Aorta (tissue), 5 donors: ENCODE results near the gene BTBD9. TPM values are rescaled to one million over a fixed set of nuclear protein-coding genes. Genes with fewer than 3 reads are reported as not detected.

Experiments used
- ATAC-seq: fragments of 200-7000 bp; cut with Tn5 transposase; one replicate; pipeline ENCODE4 v1.9.1; 2022; ENCODE audit warnings: moderate library complexity; ENCODE audit not compliant: low FRiP score
- DNase-seq, 2 donors: peaks; one replicate each; pipeline ENCODE4 v3.0.0-alpha.2; 2020
- H3K27ac ChIP-seq, 2 donors: one replicate each; pipeline ENCODE4 v1.5.1; 2013; ENCODE audit warnings: low read length in 2 of 2, mild to moderate bottlenecking in 2 of 2, moderate library complexity in 2 of 2, control low read depth in 1 of 2, inconsistent platforms in 1 of 2, low read depth in 1 of 2
- H3K27me3 ChIP-seq, 2 donors: one replicate each; pipeline ENCODE4 v1.6.1; 2013; ENCODE audit warnings: control low read depth in 1 of 2, low read length in 1 of 2, mild to moderate bottlenecking in 1 of 2, moderate library complexity in 1 of 2; ENCODE audit not compliant: insufficient read depth in 2 of 2, control insufficient read depth in 1 of 2
- H3K36me3 ChIP-seq, 2 donors: one replicate each; pipeline ENCODE4 v1.6.1; 2013; ENCODE audit warnings: control low read depth in 1 of 2, low read length in 1 of 2, mild to moderate bottlenecking in 1 of 2; ENCODE audit not compliant: insufficient read depth in 2 of 2, control insufficient read depth in 1 of 2
- H3K4me1 ChIP-seq, 2 donors: one replicate each; pipeline ENCODE4 v1.6.1; 2013; ENCODE audit warnings: low read length in 2 of 2, control low read depth in 1 of 2, mild to moderate bottlenecking in 1 of 2, moderate library complexity in 1 of 2; ENCODE audit not compliant: insufficient read depth in 2 of 2, control insufficient read depth in 1 of 2
- H3K4me3 ChIP-seq, 2 donors: one replicate each; pipeline ENCODE4 v1.5.1; 2013; ENCODE audit warnings: low read length in 2 of 2, control low read depth in 1 of 2, mild to moderate bottlenecking in 1 of 2
- H3K9me3 ChIP-seq: one replicate; pipeline ENCODE4 v1.6.1; 2013; ENCODE audit warnings: mild to moderate bottlenecking, low read length; ENCODE audit not compliant: control insufficient read depth
- WGBS, 2 donors: extraction: QIAGEN DNeasy Blood & Tissue Kit; methylation state at CpG; one replicate each; pipeline ENCODE4 v1.1.7; 2013; 5-methylcytosine and 5-hydroxymethylcytosine counted together
- intact Hi-C, 2 donors: fragments of 100-400 bp; cut with DNase I; formaldehyde crosslinking; loops; one replicate each; pipeline versions ENCODE4 v1.14.2 to v1.15.0; 2022
- polyA plus RNA-seq, 2 donors: library from polyadenylated mRNA; stranded (reverse); fragments of 200-250 nt; gene quantifications; one replicate each; pipeline ENCODE4 v1.2.3, GENCODE V29; 2013
- total RNA-seq, 2 donors: library from RNA; stranded (reverse); fragmentation: NEBNext Ultra II Directional; extraction: Animal tissue kit (Norgen Biotek cat#: 25700); gene quantifications; one replicate each; pipeline ENCODE4 v1.2.1, GENCODE V29; 2021
- donor health status: healthy with polysubstance abuse.
- donor health status: Bipolar disorder and iron deficiency.
- donor health status: DM: no; HTN: no; CAD: no.
- donor health status: DM: no; HTN: no; CAD: no.
- donor health status: DM: yes; HTN: yes; CAD: no.

Gene BTBD9
- total and polyA plus RNA-seq, 4 donors = 1.5 to 23.6 (median 12.4) TPM

DNA sequence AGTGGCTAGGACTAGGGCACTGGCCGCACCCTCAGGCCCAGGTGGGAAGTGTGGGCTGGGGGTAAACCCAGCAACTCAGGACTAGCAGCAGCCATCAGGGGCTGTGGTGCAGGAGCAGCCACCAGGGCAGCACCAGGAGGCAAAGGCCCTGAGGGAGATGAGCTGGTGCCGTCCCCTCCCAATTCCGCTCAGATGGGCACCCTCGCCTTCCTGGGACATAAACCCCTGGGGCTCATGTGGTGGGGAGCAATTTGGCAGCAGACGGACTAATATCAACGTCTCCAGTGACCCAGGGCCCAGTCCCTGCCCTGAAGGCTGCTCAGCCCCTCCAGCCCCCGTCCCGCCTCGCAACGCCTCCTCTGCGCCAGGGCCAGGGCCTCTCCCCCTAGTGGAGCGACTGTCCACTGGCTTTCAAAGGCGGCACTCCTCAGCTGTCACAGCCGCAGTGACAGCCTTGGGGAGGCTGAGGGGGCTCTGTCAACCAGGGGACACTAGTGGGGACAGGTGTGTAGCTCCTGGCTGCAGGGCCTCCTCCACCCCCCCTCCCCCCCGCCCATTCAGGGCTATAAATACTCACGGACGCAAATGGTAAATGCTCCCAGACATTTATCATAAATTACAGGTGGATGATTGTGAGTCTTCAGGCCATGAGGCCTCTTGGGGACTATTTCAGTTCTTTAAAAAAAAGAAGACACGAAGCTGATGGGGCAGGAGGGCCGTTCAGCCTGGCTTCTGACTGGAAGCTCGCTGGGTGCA is 470.3 kb downstream of the BTBD9 start:
- Histone ChIP-seq H3K27ac (no peak overlapping the region), H3K4me3 (no peak overlapping the region), H3K36me3 (no peaks in the 10 kb centered on the region), H3K27me3 (no peaks in the 10 kb centered on the region), H3K9me3 (no peaks in the 10 kb centered on the region), H3K4me1 (no peaks in the 10 kb centered on the region)
- 82 to 87% methylated on average over 20 of the region's 20 CpGs for WGBS, 2 donors
- DNase-seq = peak in 1 of 2 donors; percentile 66
- intact Hi-C loops = no loop called here
- no peak for ATAC-seq

DNA sequence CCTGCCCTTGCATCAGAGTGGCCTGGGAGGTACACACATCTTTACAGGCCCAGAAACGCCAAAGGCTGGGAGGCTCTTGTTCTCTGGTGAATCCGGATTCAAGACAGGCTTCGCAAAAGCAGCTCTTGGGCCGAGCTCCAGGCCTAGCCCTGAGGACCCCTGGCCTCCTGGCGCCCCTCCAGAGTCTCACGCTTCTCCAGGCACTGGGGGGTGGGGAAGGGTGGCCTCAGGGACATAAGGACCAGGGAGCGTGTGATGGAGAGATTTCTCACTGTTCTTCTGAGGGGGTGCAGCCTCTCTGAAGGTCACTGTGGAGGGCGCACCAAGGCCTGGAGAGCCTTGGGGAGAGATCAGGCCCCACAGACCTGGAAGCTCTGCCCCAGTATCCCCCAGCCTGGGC is 471.0 kb downstream of the BTBD9 start:
- ATAC-seq (no peak), DNase-seq (no peak)
- H3K4me3 ChIP-seq = no peak overlapping the region
- H3K9me3 ChIP-seq = no peaks in the 10 kb centered on the region
- no peak overlapping the region for H3K27ac ChIP-seq
- no peaks in the 10 kb centered on the region for H3K36me3 ChIP-seq
- intact Hi-C loops = no loop called here
- H3K4me1 ChIP-seq = no peaks in the 10 kb centered on the region
- 83 to 85% methylated on average over 8 of the region's 8 CpGs for WGBS, 2 donors
- no peaks in the 10 kb centered on the region for H3K27me3 ChIP-seq

DNA sequence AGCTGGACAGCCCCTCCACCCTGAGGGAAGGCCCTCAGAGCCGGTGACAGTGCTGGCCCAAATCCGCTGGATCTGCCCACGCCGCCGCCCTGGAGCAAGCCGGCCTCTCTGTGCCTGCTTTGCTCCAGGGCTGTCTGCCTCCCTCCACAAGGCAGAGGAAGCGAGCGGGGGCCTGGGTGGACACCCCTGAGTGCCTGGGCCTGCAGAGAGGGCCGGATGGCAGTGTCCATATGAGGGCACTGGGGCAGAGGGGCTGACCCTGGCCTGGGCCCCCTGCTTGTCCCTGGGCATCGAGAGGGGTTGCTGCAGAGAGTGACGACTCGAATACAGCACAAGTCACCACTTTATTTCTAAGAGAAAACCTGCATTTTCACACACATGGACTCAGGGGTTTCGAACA is 471.6 kb downstream of the BTBD9 start:
- intact Hi-C loops = no loop called here
- no peak overlapping the region for H3K27ac ChIP-seq
- H3K36me3 ChIP-seq = no peaks in the 10 kb centered on the region
- WGBS, 2 donors = 94 to 95% methylated on average over 9 to 13 of the region's 13 CpGs
- H3K4me1 ChIP-seq = no peaks in the 10 kb centered on the region
- no peak for ATAC-seq
- H3K9me3 ChIP-seq = no peaks in the 10 kb centered on the region
- H3K4me3 ChIP-seq = no peak overlapping the region
- DNase-seq = peak in 1 of 2 donors; percentile 69
- no peaks in the 10 kb centered on the region for H3K27me3 ChIP-seq

DNA sequence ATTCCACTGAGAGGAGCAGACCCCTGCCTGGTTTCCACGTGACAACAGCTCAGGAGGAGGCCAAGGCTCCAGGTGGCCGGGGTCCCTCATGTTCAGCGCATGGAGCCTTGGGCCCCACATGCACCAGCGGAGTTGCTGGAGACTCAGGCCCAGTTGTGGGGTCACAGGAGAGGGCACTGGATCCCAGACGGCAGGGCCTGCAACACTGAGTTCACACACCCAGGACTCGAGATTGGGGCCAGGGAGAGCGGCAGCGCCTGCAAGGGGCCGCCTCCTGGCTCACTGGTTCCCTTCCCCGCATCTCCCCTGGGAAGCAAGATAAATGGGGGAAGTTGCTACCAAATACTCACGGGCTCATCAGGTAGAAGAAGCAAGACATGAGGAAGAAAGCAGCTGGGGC is 472.1 kb downstream of the BTBD9 start:
- no peaks in the 10 kb centered on the region for H3K9me3 ChIP-seq
- intact Hi-C loops = no loop called here
- ATAC-seq (no peak), DNase-seq (peak in 1 of 2 donors; percentile 34)
- H3K27me3 ChIP-seq = no peaks in the 10 kb centered on the region
- 86 to 87% methylated on average over 11 of the region's 11 CpGs for WGBS, 2 donors
- no peaks in the 10 kb centered on the region for H3K4me1 ChIP-seq
- H3K36me3 ChIP-seq = no peaks in the 10 kb centered on the region
- no peak overlapping the region for H3K27ac ChIP-seq
- H3K4me3 ChIP-seq = no peak overlapping the region

DNA sequence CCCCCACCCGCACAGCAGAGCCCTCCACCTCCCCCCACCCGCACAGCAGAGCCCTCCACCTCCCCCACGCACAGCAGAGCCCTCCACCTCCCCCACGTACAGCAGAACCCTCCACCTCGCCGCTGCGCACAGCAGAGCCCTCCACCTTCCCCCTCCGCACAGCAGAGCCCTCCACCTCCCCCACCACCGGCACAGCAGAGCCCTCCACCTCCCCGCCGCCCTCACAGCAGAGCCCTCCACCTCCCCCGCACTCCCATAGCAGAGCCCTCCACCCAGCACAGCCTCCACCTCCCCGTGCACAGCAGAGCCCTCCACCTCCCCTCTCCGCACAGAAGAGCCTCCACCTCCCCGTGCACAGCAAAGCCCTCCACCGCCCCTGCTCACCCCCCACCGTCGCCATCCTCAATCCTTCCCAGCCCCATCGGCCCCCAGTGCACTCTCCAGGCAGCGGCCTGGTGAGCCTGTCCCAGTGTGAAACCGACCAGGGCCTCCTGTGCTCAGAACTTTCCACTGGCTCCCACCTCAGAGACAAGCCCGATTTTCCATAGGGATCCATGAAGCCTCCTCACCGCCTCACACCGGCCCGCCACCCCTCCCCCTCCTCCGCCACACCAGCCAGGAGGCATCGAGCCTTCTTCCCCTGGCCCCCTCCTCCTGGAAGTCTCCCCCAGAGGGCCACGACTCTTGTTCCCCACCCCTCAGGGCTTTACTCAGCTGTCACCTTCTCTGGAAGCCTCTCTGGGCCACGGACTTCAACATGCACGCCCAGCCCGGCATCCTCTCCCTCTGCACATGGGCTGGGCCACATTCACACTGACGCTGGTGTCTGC is 473.1 kb downstream of the BTBD9 start:
- Histone ChIP-seq H3K27ac (no peak overlapping the region), H3K9me3 (no peaks in the 10 kb centered on the region), H3K4me1 (no peaks in the 10 kb centered on the region), H3K4me3 (no peak overlapping the region), H3K36me3 (no peaks in the 10 kb centered on the region), H3K27me3 (no peaks in the 10 kb centered on the region)
- WGBS, 2 donors = 77% methylated on average over 28 to 32 of the region's 32 CpGs
- intact Hi-C loops = no loop called here
- DNase-seq = peak in 1 of 2 donors; percentile 62
- no peak for ATAC-seq

DNA sequence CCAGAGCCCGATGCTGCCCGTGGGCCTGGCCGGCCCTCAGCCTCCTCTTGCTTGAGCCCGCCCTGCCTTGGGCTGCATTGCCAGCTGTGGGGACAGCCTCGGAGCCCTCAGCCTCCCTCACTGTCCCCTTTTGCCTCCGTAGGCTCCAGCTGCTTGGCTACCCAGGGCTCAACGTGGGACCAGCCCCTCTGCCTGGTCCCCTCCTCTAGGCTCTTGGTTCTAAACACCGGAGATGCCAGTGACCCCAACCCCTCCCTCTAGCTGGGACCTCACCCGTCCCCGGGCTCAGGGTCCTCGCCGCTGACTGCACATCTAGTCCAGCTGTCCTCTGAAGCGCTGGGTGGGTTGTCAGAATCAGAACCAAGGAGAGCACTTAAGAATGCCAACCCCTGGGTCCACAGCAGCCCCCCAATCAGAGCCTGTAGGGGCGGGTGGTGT is 475.0 kb downstream of the BTBD9 start:
- 94% methylated on average over 14 of the region's 14 CpGs for WGBS, 2 donors
- H3K27ac ChIP-seq = no peak overlapping the region
- intact Hi-C loops = no loop called here
- H3K9me3 ChIP-seq = no peaks in the 10 kb centered on the region
- DNase-seq = peak in 1 of 2 donors; percentile 72
- H3K27me3 ChIP-seq = no peaks in the 10 kb centered on the region
- no peak for ATAC-seq
- H3K4me3 ChIP-seq = no peak overlapping the region
- H3K4me1 ChIP-seq = no peaks in the 10 kb centered on the region
- H3K36me3 ChIP-seq = no peaks in the 10 kb centered on the region

DNA sequence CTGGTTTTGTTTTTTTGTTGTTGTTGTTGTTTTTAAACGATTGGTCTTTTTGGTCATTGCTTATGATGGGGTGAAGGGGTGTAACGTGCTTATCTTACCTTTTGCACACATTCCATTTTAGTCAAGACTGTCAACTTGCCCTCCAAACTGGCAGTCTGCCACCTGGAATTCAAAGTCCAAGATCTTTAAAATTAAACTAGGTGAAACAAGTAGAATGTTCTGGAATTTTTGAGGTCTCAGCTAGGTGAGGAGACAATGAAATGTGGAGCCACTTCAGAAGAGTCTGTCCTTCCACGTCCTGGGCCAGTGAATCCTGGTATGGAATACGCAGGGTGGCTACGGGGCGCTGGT is 475.6 kb downstream of the BTBD9 start:
- DNase-seq (no peak), ATAC-seq (no peak)
- Histone ChIP-seq H3K27ac (no peak overlapping the region), H3K27me3 (no peaks in the 10 kb centered on the region), H3K4me1 (no peaks in the 10 kb centered on the region), H3K4me3 (no peak overlapping the region), H3K36me3 (no peaks in the 10 kb centered on the region), H3K9me3 (no peaks in the 10 kb centered on the region)
- intact Hi-C loops = no loop called here
- WGBS, 2 donors = 82 to 84% methylated on average over 6 of the region's 6 CpGs

DNA sequence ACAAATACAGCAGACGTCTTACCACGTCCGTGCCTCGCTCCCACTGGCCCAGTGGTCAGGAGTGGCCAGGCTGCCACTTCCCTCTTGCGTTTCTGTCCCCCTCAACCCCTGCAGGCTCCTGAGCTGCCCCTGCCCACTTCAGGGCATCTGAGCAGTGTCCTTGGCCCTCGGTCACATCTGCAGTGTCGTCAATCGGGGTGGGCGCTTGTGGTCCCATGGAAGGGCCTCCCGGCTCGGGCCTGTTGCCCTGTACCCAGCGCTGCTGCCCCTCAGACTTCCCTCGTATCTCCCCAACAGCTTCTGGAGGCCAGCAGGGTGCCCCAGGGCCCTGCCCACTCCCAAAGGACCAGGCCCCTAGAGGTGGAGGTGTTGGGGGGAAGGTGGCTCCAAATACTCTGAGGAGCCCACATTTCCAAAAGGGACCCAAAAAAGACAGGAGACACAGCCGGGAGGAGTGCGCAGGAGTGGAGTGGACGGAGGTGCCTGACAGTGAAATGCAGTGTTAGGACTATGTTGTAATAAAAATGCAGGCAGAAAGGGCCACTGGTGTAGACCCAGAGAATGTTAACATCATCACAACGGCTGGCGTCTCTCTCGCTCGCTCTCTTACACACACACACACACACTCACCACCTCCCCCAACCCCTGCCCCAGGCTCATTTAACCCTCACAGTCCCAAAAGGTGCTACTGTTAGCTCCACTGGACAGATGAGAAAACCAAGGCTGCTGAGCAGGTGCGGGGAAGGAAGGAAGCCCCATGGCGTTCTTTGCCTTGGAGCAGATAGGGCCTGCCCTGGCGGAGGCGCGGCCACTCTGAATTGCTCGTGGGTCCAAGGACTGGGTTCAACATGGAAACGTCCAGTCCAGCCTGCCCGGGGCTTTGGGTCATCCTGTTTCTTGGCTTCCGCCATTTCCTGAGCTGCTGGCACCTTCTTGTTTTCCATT is 476.3 kb downstream of the BTBD9 start:
- WGBS, 2 donors = 80 to 81% methylated on average over 29 of the region's 29 CpGs
- no peaks in the 10 kb centered on the region for H3K4me1 ChIP-seq
- no peak overlapping the region for H3K27ac ChIP-seq
- H3K4me3 ChIP-seq = no peak overlapping the region
- intact Hi-C loops = no loop called here
- no peaks in the 10 kb centered on the region for H3K36me3 ChIP-seq
- H3K9me3 ChIP-seq = no peaks in the 10 kb centered on the region
- no peaks in the 10 kb centered on the region for H3K27me3 ChIP-seq
- ATAC-seq (no peak), DNase-seq (peak in 1 of 2 donors; percentile 75)
